HepG2 (cell line): ENCODE measurements around the gene CLDN20. TPM values are rescaled to one million over a fixed set of nuclear protein-coding genes. Genes with fewer than 3 reads are reported as not detected.
A peak's percentile ranks its signal among the peaks of the same experiment; 100 is the strongest.

Source experiments
- BCL6 ChIP-seq: IDR thresholded peaks from 2 replicates; pipeline ENCODE4 v1.6.1; 2016; ENCODE audit warnings: missing genetic modification reagents, missing compliant biosample characterization
- FOXK1 ChIP-seq: sonication (generic); formaldehyde crosslinking; IDR thresholded peaks from 2 replicates; pipeline ENCODE4 v1.4.0; 2020; ENCODE audit warnings: low read depth, missing genetic modification reagents, borderline replicate concordance
- HNRNPH1 ChIP-seq: fragments of 200-400 bp; formaldehyde crosslinking; optimal IDR thresholded peaks from 2 replicates; pipeline ENCODE3; 2017; ENCODE audit warnings: mild to moderate bottlenecking, low read depth, low read length
- KLF13 ChIP-seq: sonication (generic); formaldehyde crosslinking; IDR thresholded peaks from 2 replicates; pipeline ENCODE4 v1.4.0; 2020; ENCODE audit warnings: mild to moderate bottlenecking, missing genetic modification reagents
- LCORL ChIP-seq, 2 experiments: fragments of 450-650 bp in 1 of 2; sonication (generic) in 1 of 2; formaldehyde crosslinking in 1 of 2; IDR thresholded peaks; 2 replicates each; pipeline versions ENCODE4 v1.5.0 to v1.6.1; 2017 to 2020; ENCODE audit warnings: antibody characterized with exemption in 1 of 2, missing genetic modification reagents in 1 of 2
- MTA1 ChIP-seq: sonication (generic); formaldehyde crosslinking; IDR thresholded peaks from 2 replicates; pipeline ENCODE4 v1.4.0; 2020; ENCODE audit warnings: missing genetic modification reagents, mild to moderate bottlenecking, borderline replicate concordance
- RBM39 ChIP-seq: fragments of 200-400 bp; formaldehyde crosslinking; IDR thresholded peaks from one replicate; pipeline ENCODE4 v1.6.1; 2018; ENCODE audit warnings: antibody characterized with exemption, mild to moderate bottlenecking, low read depth, low read length; ENCODE audit not compliant: poor library complexity, severe bottlenecking
- SATB2 ChIP-seq: sonication (generic); formaldehyde crosslinking; IDR thresholded peaks from 2 replicates; pipeline ENCODE4 v1.5.0; 2020; ENCODE audit warnings: missing genetic modification reagents
- TCF7L2 ChIP-seq: IDR thresholded peaks from 2 replicates; pipeline ENCODE4 v1.6.1; 2011; ENCODE audit warnings: mild to moderate bottlenecking, low read depth, low read length, moderate library complexity
- ZFP36L1 ChIP-seq: sonication (generic); formaldehyde crosslinking; IDR thresholded peaks from 2 replicates; pipeline ENCODE4 v1.8.0; 2022; ENCODE audit warnings: mild to moderate bottlenecking, missing genetic modification reagents, moderate library complexity
- ZFP90 ChIP-seq: sonication (generic); formaldehyde crosslinking; IDR thresholded peaks from 2 replicates; pipeline ENCODE4 v1.8.0; 2022; ENCODE audit warnings: missing genetic modification reagents, mild to moderate bottlenecking, inconsistent platforms, borderline replicate concordance
- ZKSCAN8 ChIP-seq: IDR thresholded peaks from 2 replicates; pipeline ENCODE4 v1.6.1; 2016; ENCODE audit warnings: borderline replicate concordance, missing genetic modification reagents, missing compliant biosample characterization
- ZNF33A ChIP-seq: sonication (generic); formaldehyde crosslinking; IDR thresholded peaks from 2 replicates; pipeline ENCODE4 v1.5.1; 2020; ENCODE audit warnings: missing genetic modification reagents, mild to moderate bottlenecking, moderate library complexity, borderline replicate concordance
- ZNF703 ChIP-seq: sonication (generic); formaldehyde crosslinking; IDR thresholded peaks from 2 replicates; pipeline ENCODE4 v1.5.1; 2020; ENCODE audit warnings: missing genetic modification reagents, mild to moderate bottlenecking, moderate library complexity, borderline replicate concordance
- ZNF713 ChIP-seq: sonication (generic); formaldehyde crosslinking; IDR thresholded peaks from 2 replicates; pipeline ENCODE4 v1.4.0; 2020; ENCODE audit warnings: mild to moderate bottlenecking, missing genetic modification reagents
- ZNF878 ChIP-seq: sonication (generic); formaldehyde crosslinking; IDR thresholded peaks from 2 replicates; pipeline ENCODE4 v1.8.1; 2023; ENCODE audit warnings: mild to moderate bottlenecking, missing genetic modification reagents, moderate library complexity
- ZSCAN9 ChIP-seq: IDR thresholded peaks from 2 replicates; pipeline ENCODE4 v1.6.1; 2016; ENCODE audit warnings: borderline replicate concordance
- polyA plus RNA-seq, 8 experiments: library from polyadenylated mRNA; depleted of rRNA in 3 of 8; stranded (reverse) in 7 of 8; unstranded in 1 of 8; fragments of >200 nt; fragmentation: Illumina TruSeq in 4 of 8; extraction: Trizol in 4 of 8; gene quantifications; 2 replicates each; pipeline versions ENCODE4 v1.2.1 to v1.2.3, GENCODE V29; 2011 to 2016; ENCODE audit warnings: low read depth in 4 of 8, missing spikeins in 1 of 8, mixed read lengths in 1 of 8; ENCODE audit not compliant: insufficient read depth in 1 of 8
- total RNA-seq, 5 experiments: library from RNA; depleted of rRNA; stranded (reverse); fragments of >200 nt; fragmentation: Illumina TruSeq; extraction: Trizol; gene quantifications; 2 replicates each; pipeline ENCODE4 v1.2.3, GENCODE V29; 2016; ENCODE audit warnings: low read depth in 1 of 5
- TF ChIP-seq, protein P1 (sequence below): sonication (generic); formaldehyde crosslinking; IDR thresholded peaks from 2 replicates; pipeline ENCODE4 v1.9.0; 2022; ENCODE audit warnings: missing genetic modification reagents, mild to moderate bottlenecking, borderline replicate concordance
- TF ChIP-seq, protein P2 (sequence below): sonication (generic); formaldehyde crosslinking; conservative IDR thresholded peaks from 2 replicates; pipeline ENCODE4 v1.8.0; 2022; ENCODE audit warnings: low read depth, missing genetic modification reagents
- TF ChIP-seq, protein P3 (sequence below): sonication (generic); formaldehyde crosslinking; IDR thresholded peaks from 2 replicates; pipeline ENCODE4 v1.4.0; 2020; ENCODE audit warnings: mild to moderate bottlenecking, missing genetic modification reagents

CLDN20 gene
- total and polyA plus RNA-seq, 2 of the 13 experiments (the other 11 are each of a cell fraction or from before 2014, with no cell fraction given) = not detected

DNA sequence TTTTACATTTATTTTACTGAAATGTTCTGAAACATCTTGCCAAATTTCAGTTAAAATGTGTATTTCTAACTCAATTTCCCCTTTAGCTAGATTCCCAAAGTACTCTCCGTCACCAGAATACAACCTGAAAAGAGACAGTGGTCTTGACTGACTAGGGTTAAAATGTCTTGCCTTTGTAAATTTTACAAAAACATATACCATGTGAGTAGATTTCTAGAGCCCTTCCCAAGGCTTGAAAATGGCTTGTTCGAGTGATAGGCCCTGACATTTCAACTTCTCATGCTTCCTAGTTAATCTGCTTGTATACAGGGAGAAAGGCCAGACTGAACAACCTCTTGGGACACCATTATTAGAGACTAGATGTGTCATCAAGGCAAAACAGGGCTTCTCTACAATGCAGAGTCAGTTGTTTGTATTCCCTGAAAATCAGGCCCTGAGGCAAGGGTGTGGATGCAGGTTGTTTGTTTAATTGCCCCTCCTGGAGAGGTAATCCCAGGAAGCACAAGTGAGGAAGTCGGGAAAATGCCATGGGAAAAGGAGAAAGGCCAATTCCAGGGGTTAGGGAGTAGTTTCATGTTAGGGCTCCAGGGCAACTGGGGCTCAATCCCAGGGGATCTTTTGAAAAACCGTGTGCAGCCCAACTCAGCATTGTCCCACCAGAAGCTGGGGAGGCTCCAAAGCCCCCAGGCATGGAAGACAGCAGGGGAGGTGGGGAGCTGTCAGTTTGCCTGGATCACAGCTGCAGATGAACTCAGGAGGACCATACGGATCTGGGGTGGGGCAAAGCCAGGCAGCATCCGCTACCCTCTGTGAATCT, 62.1 kb downstream of the CLDN20 start (continued):
- TF ChIP-seq, protein P1, sequence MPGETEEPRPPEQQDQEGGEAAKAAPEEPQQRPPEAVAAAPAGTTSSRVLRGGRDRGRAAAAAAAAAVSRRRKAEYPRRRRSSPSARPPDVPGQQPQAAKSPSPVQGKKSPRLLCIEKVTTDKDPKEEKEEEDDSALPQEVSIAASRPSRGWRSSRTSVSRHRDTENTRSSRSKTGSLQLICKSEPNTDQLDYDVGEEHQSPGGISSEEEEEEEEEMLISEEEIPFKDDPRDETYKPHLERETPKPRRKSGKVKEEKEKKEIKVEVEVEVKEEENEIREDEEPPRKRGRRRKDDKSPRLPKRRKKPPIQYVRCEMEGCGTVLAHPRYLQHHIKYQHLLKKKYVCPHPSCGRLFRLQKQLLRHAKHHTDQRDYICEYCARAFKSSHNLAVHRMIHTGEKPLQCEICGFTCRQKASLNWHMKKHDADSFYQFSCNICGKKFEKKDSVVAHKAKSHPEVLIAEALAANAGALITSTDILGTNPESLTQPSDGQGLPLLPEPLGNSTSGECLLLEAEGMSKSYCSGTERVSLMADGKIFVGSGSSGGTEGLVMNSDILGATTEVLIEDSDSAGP (CRISPR knock-in tag) = peak; percentile 67; the same call in 1 of the 2 replicates
- no peak for TF ChIP-seq MTA1 (CRISPR knock-in tag)
- TF ChIP-seq KLF13 (CRISPR knock-in tag) = no peak
- no peak for TF ChIP-seq RBM39
- TF ChIP-seq ZFP36L1 (CRISPR knock-in tag) = peak; percentile 76; the same call in 1 of the 2 replicates
- no peak for TF ChIP-seq SATB2 (CRISPR knock-in tag)
- TF ChIP-seq, protein P2, sequence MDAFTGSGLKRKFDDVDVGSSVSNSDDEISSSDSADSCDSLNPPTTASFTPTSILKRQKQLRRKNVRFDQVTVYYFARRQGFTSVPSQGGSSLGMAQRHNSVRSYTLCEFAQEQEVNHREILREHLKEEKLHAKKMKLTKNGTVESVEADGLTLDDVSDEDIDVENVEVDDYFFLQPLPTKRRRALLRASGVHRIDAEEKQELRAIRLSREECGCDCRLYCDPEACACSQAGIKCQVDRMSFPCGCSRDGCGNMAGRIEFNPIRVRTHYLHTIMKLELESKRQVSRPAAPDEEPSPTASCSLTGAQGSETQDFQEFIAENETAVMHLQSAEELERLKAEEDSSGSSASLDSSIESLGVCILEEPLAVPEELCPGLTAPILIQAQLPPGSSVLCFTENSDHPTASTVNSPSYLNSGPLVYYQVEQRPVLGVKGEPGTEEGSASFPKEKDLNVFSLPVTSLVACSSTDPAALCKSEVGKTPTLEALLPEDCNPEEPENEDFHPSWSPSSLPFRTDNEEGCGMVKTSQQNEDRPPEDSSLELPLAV (CRISPR knock-in tag) = no peak
- no peak for TF ChIP-seq ZNF713 (CRISPR knock-in tag)
- no peak; the same call in 1 of the 2 replicates for TF ChIP-seq ZSCAN9 (CRISPR knock-in tag)
- no peak for TF ChIP-seq LCORL (IDR thresholded peaks at IDR 0.05)
- TF ChIP-seq LCORL (CRISPR knock-in tag; IDR thresholded peaks at IDR 0.05) = no peak
- no peak for TF ChIP-seq HNRNPH1
- TF ChIP-seq, protein P3, sequence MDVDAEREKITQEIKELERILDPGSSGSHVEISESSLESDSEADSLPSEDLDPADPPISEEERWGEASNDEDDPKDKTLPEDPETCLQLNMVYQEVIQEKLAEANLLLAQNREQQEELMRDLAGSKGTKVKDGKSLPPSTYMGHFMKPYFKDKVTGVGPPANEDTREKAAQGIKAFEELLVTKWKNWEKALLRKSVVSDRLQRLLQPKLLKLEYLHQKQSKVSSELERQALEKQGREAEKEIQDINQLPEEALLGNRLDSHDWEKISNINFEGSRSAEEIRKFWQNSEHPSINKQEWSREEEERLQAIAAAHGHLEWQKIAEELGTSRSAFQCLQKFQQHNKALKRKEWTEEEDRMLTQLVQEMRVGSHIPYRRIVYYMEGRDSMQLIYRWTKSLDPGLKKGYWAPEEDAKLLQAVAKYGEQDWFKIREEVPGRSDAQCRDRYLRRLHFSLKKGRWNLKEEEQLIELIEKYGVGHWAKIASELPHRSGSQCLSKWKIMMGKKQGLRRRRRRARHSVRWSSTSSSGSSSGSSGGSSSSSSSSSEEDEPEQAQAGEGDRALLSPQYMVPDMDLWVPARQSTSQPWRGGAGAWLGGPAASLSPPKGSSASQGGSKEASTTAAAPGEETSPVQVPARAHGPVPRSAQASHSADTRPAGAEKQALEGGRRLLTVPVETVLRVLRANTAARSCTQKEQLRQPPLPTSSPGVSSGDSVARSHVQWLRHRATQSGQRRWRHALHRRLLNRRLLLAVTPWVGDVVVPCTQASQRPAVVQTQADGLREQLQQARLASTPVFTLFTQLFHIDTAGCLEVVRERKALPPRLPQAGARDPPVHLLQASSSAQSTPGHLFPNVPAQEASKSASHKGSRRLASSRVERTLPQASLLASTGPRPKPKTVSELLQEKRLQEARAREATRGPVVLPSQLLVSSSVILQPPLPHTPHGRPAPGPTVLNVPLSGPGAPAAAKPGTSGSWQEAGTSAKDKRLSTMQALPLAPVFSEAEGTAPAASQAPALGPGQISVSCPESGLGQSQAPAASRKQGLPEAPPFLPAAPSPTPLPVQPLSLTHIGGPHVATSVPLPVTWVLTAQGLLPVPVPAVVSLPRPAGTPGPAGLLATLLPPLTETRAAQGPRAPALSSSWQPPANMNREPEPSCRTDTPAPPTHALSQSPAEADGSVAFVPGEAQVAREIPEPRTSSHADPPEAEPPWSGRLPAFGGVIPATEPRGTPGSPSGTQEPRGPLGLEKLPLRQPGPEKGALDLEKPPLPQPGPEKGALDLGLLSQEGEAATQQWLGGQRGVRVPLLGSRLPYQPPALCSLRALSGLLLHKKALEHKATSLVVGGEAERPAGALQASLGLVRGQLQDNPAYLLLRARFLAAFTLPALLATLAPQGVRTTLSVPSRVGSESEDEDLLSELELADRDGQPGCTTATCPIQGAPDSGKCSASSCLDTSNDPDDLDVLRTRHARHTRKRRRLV = no peak
- TF ChIP-seq ZKSCAN8 (CRISPR knock-in tag) = no peak
- peak; percentile 68; the same call in 1 of the 2 replicates for TF ChIP-seq ZNF878 (CRISPR knock-in tag)
- 0 out of 2 replicates have a peak, but pooled peaks have one; percentile 35 for TF ChIP-seq ZNF703 (CRISPR knock-in tag)
- peak; percentile 84 for TF ChIP-seq BCL6 (CRISPR knock-in tag)
- peak; percentile 36; the same call in 1 of the 2 replicates for TF ChIP-seq FOXK1 (CRISPR knock-in tag)
- TF ChIP-seq TCF7L2 = no peak
- TF ChIP-seq ZNF33A (CRISPR knock-in tag) = no peak
- no peak for TF ChIP-seq ZFP90 (CRISPR knock-in tag)
